Keratinocyte (primary cell): ENCODE measurements around the gene SUV39H1. TPM values are rescaled to one million over a fixed set of nuclear protein-coding genes. Genes with fewer than 3 reads are reported as not detected.

Experiments used
- DNase-seq: peaks from one replicate; pipeline ENCODE4 v3.0.0-alpha.2; 2011; ENCODE audit warnings: low read depth, missing footprints, low spot score
- FAIRE-seq: peaks from 2 replicates; lab custom pipeline; 2011; peaks lifted over from hg19 to GRCh38; lab: Jason Lieb, UNC
- H2AFZ ChIP-seq: 2 replicates; pipeline ENCODE4 v1.6.0; 2012; ENCODE audit warnings: low read length, control low read depth, inconsistent platforms; ENCODE audit not compliant: control insufficient read depth
- H3K27ac ChIP-seq: 2 replicates; pipeline ENCODE4 v1.5.1; 2011; ENCODE audit warnings: low read length; ENCODE audit not compliant: control insufficient read depth, insufficient read depth
- H3K27me3 ChIP-seq: 3 replicates; pipeline ENCODE4 v1.6.0; 2011; ENCODE audit warnings: low read length; ENCODE audit not compliant: control insufficient read depth, insufficient read depth; ENCODE audit errors: extremely low read depth
- H3K36me3 ChIP-seq, 2 experiments: 2 replicates in 1 of 2; 3 replicates in 1 of 2; pipeline ENCODE4 v1.5.1; 2011; ENCODE audit warnings: low read length in 2 of 2, mild to moderate bottlenecking in 1 of 2; ENCODE audit not compliant: control insufficient read depth in 2 of 2, insufficient read depth in 2 of 2; ENCODE audit errors: extremely low read depth in 1 of 2
- H3K4me1 ChIP-seq: 3 replicates; pipeline ENCODE4 v1.5.1; 2011; ENCODE audit warnings: low read length; ENCODE audit not compliant: control insufficient read depth, insufficient read depth; ENCODE audit errors: extremely low read depth
- H3K4me2 ChIP-seq: 3 replicates; pipeline ENCODE4 v1.6.0; 2011; ENCODE audit warnings: low read depth, low read length; ENCODE audit not compliant: control insufficient read depth, insufficient read depth; ENCODE audit errors: extremely low read depth
- H3K4me3 ChIP-seq, 3 experiments: fragments of 200-600 bp in 1 of 3; sonication (generic) in 1 of 3; 2 replicates in 2 of 3; 3 replicates in 1 of 3; pipeline ENCODE4 v1.5.1; 2011 to 2016; ENCODE audit warnings: low read length in 3 of 3, mild to moderate bottlenecking in 3 of 3, control low read depth in 2 of 3, inconsistent platforms in 1 of 3, low read depth in 1 of 3, mixed read lengths in 1 of 3, mixed run types in 1 of 3, moderate library complexity in 1 of 3; ENCODE audit not compliant: control insufficient read depth in 2 of 3, insufficient read depth in 2 of 3; ENCODE audit errors: extremely low read depth in 1 of 3
- H3K79me2 ChIP-seq: 2 replicates; pipeline ENCODE4 v1.6.0; 2012; ENCODE audit warnings: low read length; ENCODE audit not compliant: control insufficient read depth, insufficient read depth
- H3K9ac ChIP-seq: 3 replicates; pipeline ENCODE4 v1.6.0; 2011; ENCODE audit warnings: low read length; ENCODE audit not compliant: control insufficient read depth, insufficient read depth; ENCODE audit errors: extremely low read depth
- H3K9me1 ChIP-seq: 3 replicates; pipeline ENCODE4 v1.6.0; 2011; ENCODE audit warnings: low read length; ENCODE audit not compliant: control insufficient read depth, insufficient read depth; ENCODE audit errors: extremely low read depth
- H3K9me3 ChIP-seq: 2 replicates; pipeline ENCODE4 v1.5.1; 2012; ENCODE audit warnings: low read depth, low read length; ENCODE audit not compliant: control insufficient read depth
- H4K20me1 ChIP-seq: 3 replicates; pipeline ENCODE4 v1.6.0; 2011; ENCODE audit warnings: low read length; ENCODE audit not compliant: control insufficient read depth, insufficient read depth; ENCODE audit errors: extremely low read depth
- EZH2 ChIP-seq: IDR thresholded peaks from one replicate; pipeline ENCODE4 v1.6.1; 2012; ENCODE audit warnings: inconsistent platforms, mild to moderate bottlenecking, low read length, moderate library complexity
- dilution Hi-C: fragments of 300-500 bp; cut with MboI; formaldehyde crosslinking; loops from one replicate; pipeline ENCODE4 v1.7.0; 2020; ENCODE audit warnings: low sequenced_read_pairs; ENCODE audit not compliant: extremely low pct_ligation_motif_present
- polyA plus RNA-seq, 5 experiments: library from polyadenylated mRNA; depleted of rRNA in 3 of 5; stranded (reverse) in 3 of 5; stranded (forward) in 1 of 5; unstranded in 1 of 5; fragments of >200 nt; gene quantifications; 1 replicate in 1 of 5; 2 replicates in 3 of 5; 3 replicates in 1 of 5; pipeline versions ENCODE4 v1.2.1 to v1.2.3, GENCODE V29; 2011 to 2012; ENCODE audit warnings: missing spikeins in 2 of 5, low read depth in 1 of 5, low replicate concordance in 1 of 5
- TF ChIP-seq, protein P1 (sequence below), 3 experiments: IDR thresholded peaks in 1 of 3; conservative IDR thresholded peaks in 1 of 3; optimal IDR thresholded peaks in 1 of 3; 2 replicates in 2 of 3; 3 replicates in 1 of 3; pipeline versions ENCODE3 to v1.5.1; 2011; ENCODE audit warnings: low read length in 3 of 3, mild to moderate bottlenecking in 3 of 3, moderate library complexity in 2 of 3, control low read depth in 1 of 3, inconsistent platforms in 1 of 3; ENCODE audit not compliant: insufficient read depth in 2 of 3; ENCODE audit errors: extremely low read depth in 1 of 3

Gene SUV39H1
- polyA plus RNA-seq, 1 donor (not counting 4 experiments of a cell fraction or from before 2014, with no cell fraction given) = 4.9 TPM

DNA sequence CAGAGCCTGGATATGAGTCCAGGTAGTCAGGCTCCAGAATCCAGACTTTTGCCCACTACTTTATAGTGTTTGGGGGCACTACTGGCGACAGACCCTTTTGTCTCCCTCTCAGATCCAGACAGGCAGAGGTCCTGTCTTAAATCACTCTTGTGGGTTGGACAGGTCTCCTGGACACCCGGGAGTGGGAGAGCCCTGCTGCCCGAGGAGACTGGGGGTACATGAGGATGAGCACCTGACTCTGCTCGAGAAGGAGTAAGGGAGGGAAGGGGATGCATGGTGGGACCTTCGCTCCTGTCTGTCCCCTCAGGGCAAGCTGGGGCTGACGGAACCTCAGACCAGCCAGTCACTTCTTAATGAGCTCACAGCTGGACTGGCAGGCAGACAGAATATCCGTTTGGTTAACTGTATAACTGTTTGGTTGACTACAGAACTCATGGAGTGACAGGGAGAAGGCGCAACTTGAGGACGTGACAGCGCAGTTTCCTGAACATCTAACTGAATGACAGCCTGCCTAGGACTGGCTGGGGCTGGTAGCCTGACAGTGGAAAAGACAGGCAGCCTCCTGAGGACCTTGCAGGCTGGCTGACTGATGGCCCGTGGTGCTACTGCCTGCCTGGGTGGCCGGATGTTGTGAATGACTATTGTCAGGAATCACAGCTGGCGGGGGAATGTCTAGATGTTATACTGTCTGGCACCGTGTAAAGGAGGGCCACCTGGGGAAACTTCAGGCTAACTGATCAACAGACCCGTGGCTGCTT lies 1.6 kb upstream of the SUV39H1 start:
- H3K4me2 ChIP-seq = no peak overlapping the region
- no peak overlapping the region for H3K9ac ChIP-seq
- peaks cover 0 to 2% of the 10 kb centered on the region in 2 experiments for H3K36me3 ChIP-seq
- H3K27ac ChIP-seq = no peak overlapping the region
- no peak overlapping the region for H3K4me3 ChIP-seq
- H3K4me1 ChIP-seq = peaks cover 8% of the 10 kb centered on the region
- H4K20me1 ChIP-seq = no peaks in the 10 kb centered on the region
- DNase-seq (no peak), FAIRE-seq (peak; percentile 23)
- TF ChIP-seq, protein P1, sequence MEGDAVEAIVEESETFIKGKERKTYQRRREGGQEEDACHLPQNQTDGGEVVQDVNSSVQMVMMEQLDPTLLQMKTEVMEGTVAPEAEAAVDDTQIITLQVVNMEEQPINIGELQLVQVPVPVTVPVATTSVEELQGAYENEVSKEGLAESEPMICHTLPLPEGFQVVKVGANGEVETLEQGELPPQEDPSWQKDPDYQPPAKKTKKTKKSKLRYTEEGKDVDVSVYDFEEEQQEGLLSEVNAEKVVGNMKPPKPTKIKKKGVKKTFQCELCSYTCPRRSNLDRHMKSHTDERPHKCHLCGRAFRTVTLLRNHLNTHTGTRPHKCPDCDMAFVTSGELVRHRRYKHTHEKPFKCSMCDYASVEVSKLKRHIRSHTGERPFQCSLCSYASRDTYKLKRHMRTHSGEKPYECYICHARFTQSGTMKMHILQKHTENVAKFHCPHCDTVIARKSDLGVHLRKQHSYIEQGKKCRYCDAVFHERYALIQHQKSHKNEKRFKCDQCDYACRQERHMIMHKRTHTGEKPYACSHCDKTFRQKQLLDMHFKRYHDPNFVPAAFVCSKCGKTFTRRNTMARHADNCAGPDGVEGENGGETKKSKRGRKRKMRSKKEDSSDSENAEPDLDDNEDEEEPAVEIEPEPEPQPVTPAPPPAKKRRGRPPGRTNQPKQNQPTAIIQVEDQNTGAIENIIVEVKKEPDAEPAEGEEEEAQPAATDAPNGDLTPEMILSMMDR (optimal IDR thresholded peaks at IDR 0.05 in 1 of 3, IDR thresholded peaks at IDR 0.05 in 1 of 3, conservative IDR thresholded peaks at IDR 0.05 in 1 of 3; ENCODE audit: extremely low read depth in 1 of 3, insufficient read depth in 2 of 3, low read length in 3 of 3) = no peak
- no peak for TF ChIP-seq EZH2
- peak overlapping the region; percentile 3 for H2AFZ ChIP-seq
- H3K9me1 ChIP-seq = no peaks in the 10 kb centered on the region
- dilution Hi-C loops = no loop called here
- H3K27me3 ChIP-seq = no peaks in the 10 kb centered on the region
- no peaks in the 10 kb centered on the region for H3K9me3 ChIP-seq
- H3K79me2 ChIP-seq = peaks cover 14% of the 10 kb centered on the region

DNA sequence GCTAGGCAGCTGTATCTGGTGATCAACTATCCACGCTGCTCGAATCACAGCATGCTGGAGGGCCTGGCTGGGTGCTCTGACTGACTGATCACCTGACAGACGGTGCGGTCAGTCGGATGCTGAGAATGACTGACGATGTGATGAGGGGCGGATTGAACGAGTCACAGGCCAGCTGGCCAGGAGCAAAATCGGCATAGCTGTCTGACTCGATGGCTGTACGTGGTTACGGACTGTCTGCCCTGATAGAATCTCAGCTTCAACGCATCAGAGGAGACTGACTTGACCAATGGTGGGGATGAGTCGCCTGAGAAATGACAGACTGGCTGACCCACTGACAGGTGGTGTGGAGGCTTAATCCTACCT lies 1.0 kb upstream of the SUV39H1 start:
- no peaks in the 10 kb centered on the region for H4K20me1 ChIP-seq
- no peaks in the 10 kb centered on the region for H3K27me3 ChIP-seq
- no peak overlapping the region for H3K27ac ChIP-seq
- H3K9me3 ChIP-seq = no peaks in the 10 kb centered on the region
- peak overlapping the region; percentile 75 for H3K9ac ChIP-seq
- TF ChIP-seq, protein P1 (optimal IDR thresholded peaks at IDR 0.05 in 1 of 3, IDR thresholded peaks at IDR 0.05 in 1 of 3, conservative IDR thresholded peaks at IDR 0.05 in 1 of 3; ENCODE audit: extremely low read depth in 1 of 3, insufficient read depth in 2 of 3, low read length in 3 of 3) = no peak
- TF ChIP-seq EZH2 = no peak
- H3K4me1 ChIP-seq = peaks cover 8% of the 10 kb centered on the region
- H3K4me3 ChIP-seq = peak overlapping the region in 1 of 3 experiments; percentile 71
- H2AFZ ChIP-seq = peak overlapping the region; percentile 85
- peaks cover 18% of the 10 kb centered on the region for H3K79me2 ChIP-seq
- DNase-seq = no peak
- dilution Hi-C loops = no loop called here
- no peaks in the 10 kb centered on the region for H3K9me1 ChIP-seq
- peak; percentile 5 for FAIRE-seq
- peak overlapping the region; percentile 90 for H3K4me2 ChIP-seq
- peaks cover 0 to 2% of the 10 kb centered on the region in 2 experiments for H3K36me3 ChIP-seq
